Effector memory CD8-positive, alpha-beta T cell (primary cell): ENCODE measurements around the gene CDC37.
"Not testable (repeated sequence)": the region's sequence is repeated elsewhere in the genome, so short reads cannot be mapped to it uniquely, and the experiment has no call there.

ENCODE experiments used
- ATAC-seq: fragments of 150-1000 bp; cut with Tn5 transposase; replicated peaks from 2 replicates; pipeline ENCODE4 v1.10.0; 2021; ENCODE audit warnings: mild to moderate bottlenecking, moderate library complexity
- DNase-seq, 3 experiments: peaks; one replicate each; pipeline ENCODE4 v3.0.0; 2021
- H3K27ac Mint-ChIP-seq, 2 donors: one replicate each; pipeline ENCODE4 v1.8.0; 2022; ENCODE audit warnings: mild to moderate bottlenecking in 2 of 2, mixed read lengths in 2 of 2, moderate library complexity in 2 of 2
- H3K27me3 Mint-ChIP-seq, 2 donors: one replicate each; pipeline ENCODE4 v1.8.0; 2022; ENCODE audit warnings: mixed read lengths in 2 of 2
- H3K36me3 Mint-ChIP-seq: one replicate; pipeline ENCODE4 v1.8.0; 2022; ENCODE audit warnings: mild to moderate bottlenecking, moderate library complexity, mixed read lengths; ENCODE audit not compliant: insufficient read depth
- H3K4me1 Mint-ChIP-seq, 2 donors: one replicate each; pipeline ENCODE4 v1.8.0; 2022; ENCODE audit warnings: low read depth in 2 of 2, mixed read lengths in 2 of 2
- H3K4me3 Mint-ChIP-seq, 2 donors: one replicate each; pipeline ENCODE4 v1.8.0; 2022; ENCODE audit warnings: mild to moderate bottlenecking in 2 of 2, mixed read lengths in 2 of 2, moderate library complexity in 2 of 2
- H3K9me3 Mint-ChIP-seq, 2 donors: one replicate each; pipeline ENCODE4 v1.8.0; 2022; ENCODE audit warnings: mixed read lengths in 2 of 2

CDC37 gene

GRCh38 chr19:10417541-10418234 is 14.3 kb upstream of the CDC37 start:
- H3K36me3 Mint-ChIP-seq = peaks cover 36% of the 10 kb centered on the region
- ATAC-seq (no peak), DNase-seq (no peak)
- peak overlapping the region; percentile 88 to 94 for H3K27ac Mint-ChIP-seq
- H3K27me3 Mint-ChIP-seq = peaks cover 40 to 56% of the 10 kb centered on the region in 2 donors
- peaks cover 43 to 45% of the 10 kb centered on the region in 2 donors for H3K4me1 Mint-ChIP-seq
- no peaks in the 10 kb centered on the region for H3K9me3 Mint-ChIP-seq
- H3K4me3 Mint-ChIP-seq = peak overlapping the region; percentile 62 to 76

- Mint-ChIP-seq H3K9me3 (no peaks in the 10 kb centered on the region), H3K27ac (peak overlapping the region; percentile 93 to 94), H3K4me3 (peak overlapping the region; percentile 51 to 72), H3K36me3 (peaks cover 33% of the 10 kb centered on the region), H3K4me1 (peaks cover 45 to 49% of the 10 kb centered on the region in 2 donors), H3K27me3 (peaks cover 32 to 48% of the 10 kb centered on the region in 2 donors)
- DNase-seq (peak; percentile 99), ATAC-seq (peak; percentile 73)
These were observed 13.3 kb upstream of the CDC37 start for GRCh38 chr19:10416380-10417257.

GRCh38 chr19:10416083-10416379 is 12.7 kb upstream of the CDC37 start:
- H3K4me3 Mint-ChIP-seq = peak overlapping the region; percentile 51 to 72
- peaks cover 43 to 45% of the 10 kb centered on the region in 2 donors for H3K4me1 Mint-ChIP-seq
- peak overlapping the region; percentile 93 to 94 for H3K27ac Mint-ChIP-seq
- DNase-seq = no peak
- H3K36me3 Mint-ChIP-seq = peaks cover 27% of the 10 kb centered on the region
- no peak for ATAC-seq
- peaks cover 26 to 42% of the 10 kb centered on the region in 2 donors for H3K27me3 Mint-ChIP-seq
- no peaks in the 10 kb centered on the region for H3K9me3 Mint-ChIP-seq

GRCh38 chr19:10412257-10412977 is 9.1 kb upstream of the CDC37 start:
- peaks cover 12% of the 10 kb centered on the region for H3K36me3 Mint-ChIP-seq
- no peaks in the 10 kb centered on the region for H3K9me3 Mint-ChIP-seq
- peak overlapping the region; percentile 62 to 69 for H3K4me3 Mint-ChIP-seq
- peaks cover 42 to 45% of the 10 kb centered on the region in 2 donors for H3K4me1 Mint-ChIP-seq
- peak overlapping the region; percentile 86 to 92 for H3K27ac Mint-ChIP-seq
- ATAC-seq (peak; percentile 35), DNase-seq (no peak)
- H3K27me3 Mint-ChIP-seq = peaks cover 6 to 10% of the 10 kb centered on the region in 2 donors

GRCh38 chr19:10411224-10411623 is 7.9 kb upstream of the CDC37 start:
- Mint-ChIP-seq H3K4me1 (peaks cover 40 to 42% of the 10 kb centered on the region in 2 donors), H3K4me3 (peak overlapping the region; percentile 15 to 23), H3K27ac (peak overlapping the region in 1 of 2 donors; percentile 67)
- H3K27me3 Mint-ChIP-seq, DNase-seq, ATAC-seq, H3K9me3 Mint-ChIP-seq, H3K36me3 Mint-ChIP-seq: not testable (repeated sequence)

GRCh38 chr19:10408511-10409283 is 5.4 kb upstream of the CDC37 start:
- peak overlapping the region; percentile 78 to 79 for H3K4me3 Mint-ChIP-seq
- DNase-seq (peak in 2 of 3 experiments; percentile 47 to 48), ATAC-seq (peak; percentile 43)
- peaks cover 16% of the 10 kb centered on the region for H3K36me3 Mint-ChIP-seq
- peak overlapping the region; percentile 94 to 99 for H3K27ac Mint-ChIP-seq
- H3K9me3 Mint-ChIP-seq = no peaks in the 10 kb centered on the region
- no peaks in the 10 kb centered on the region for H3K27me3 Mint-ChIP-seq
- peaks cover 51 to 55% of the 10 kb centered on the region in 2 donors for H3K4me1 Mint-ChIP-seq

- ATAC-seq = no peak
- Mint-ChIP-seq H3K36me3 (peaks cover 29% of the 10 kb centered on the region), H3K27ac (peak overlapping the region; percentile 99 to 100), H3K9me3 (no peaks in the 10 kb centered on the region), H3K27me3 (no peaks in the 10 kb centered on the region), H3K4me3 (peak overlapping the region; percentile 96 to 97), H3K4me1 (peaks cover 57 to 63% of the 10 kb centered on the region in 2 donors)
- DNase-seq = no peak
These were observed 3.8 kb upstream of the CDC37 start for GRCh38 chr19:10407096-10407495.

GRCh38 chr19:10406191-10406590 is 2.8 kb upstream of the CDC37 start:
- peak overlapping the region; percentile 96 to 97 for H3K4me3 Mint-ChIP-seq

GRCh38 chr19:10404888-10405820 is 1.8 kb upstream of the CDC37 start:
- Mint-ChIP-seq H3K36me3 (peaks cover 39% of the 10 kb centered on the region), H3K4me3 (peak overlapping the region; percentile 96 to 97), H3K9me3 (no peaks in the 10 kb centered on the region), H3K27ac (peak overlapping the region; percentile 99 to 100), H3K27me3 (no peaks in the 10 kb centered on the region), H3K4me1 (peaks cover 61 to 66% of the 10 kb centered on the region in 2 donors)
- ATAC-seq (no peak), DNase-seq (no peak)

More at GRCh38 chr19:10406191-10406590, 2.8 kb upstream of the CDC37 start:
- ATAC-seq (no peak), DNase-seq (no peak)
- Mint-ChIP-seq H3K9me3 (no peaks in the 10 kb centered on the region), H3K4me1 (peaks cover 60 to 64% of the 10 kb centered on the region in 2 donors), H3K27me3 (no peaks in the 10 kb centered on the region), H3K36me3 (peaks cover 35% of the 10 kb centered on the region), H3K27ac (peak overlapping the region; percentile 99 to 100)

GRCh38 chr19:10402441-10403038 is 802 bp downstream of the CDC37 start:
- Mint-ChIP-seq H3K4me1 (peaks cover 50 to 62% of the 10 kb centered on the region in 2 donors), H3K36me3 (peaks cover 51% of the 10 kb centered on the region), H3K27me3 (no peaks in the 10 kb centered on the region), H3K4me3 (peak overlapping the region; percentile 96 to 97), H3K9me3 (no peaks in the 10 kb centered on the region), H3K27ac (peak overlapping the region; percentile 99 to 100)
- DNase-seq (no peak), ATAC-seq (no peak)

GRCh38 chr19:10399878-10400277 is 3.5 kb downstream of the CDC37 start:
- H3K27ac Mint-ChIP-seq = peak overlapping the region in 1 of 2 donors; percentile 59
- H3K27me3 Mint-ChIP-seq = no peaks in the 10 kb centered on the region
- H3K4me3 Mint-ChIP-seq = no peak overlapping the region
- ATAC-seq = no peak
- peaks cover 39 to 50% of the 10 kb centered on the region in 2 donors for H3K4me1 Mint-ChIP-seq
- H3K36me3 Mint-ChIP-seq = peaks cover 67% of the 10 kb centered on the region
- H3K9me3 Mint-ChIP-seq = no peaks in the 10 kb centered on the region
- no peak for DNase-seq
